IPS DF 6.9 (cell line): Measurements from ENCODE around the gene ABTB2.

Source experiments
- DNase-seq: peaks from one replicate; pipeline ENCODE4 v3.0.0-alpha.2; 2013; ENCODE audit warnings: low read depth, low spot score
- H3K27ac ChIP-seq: one replicate; pipeline ENCODE4 v1.5.1; 2013; ENCODE audit warnings: low read length, control low read depth
- H3K27me3 ChIP-seq: 2 replicates; pipeline ENCODE4 v1.6.1; 2013; ENCODE audit warnings: mild to moderate bottlenecking, low read length; ENCODE audit not compliant: control insufficient read depth, insufficient read depth
- H3K36me3 ChIP-seq: 2 replicates; pipeline ENCODE4 v1.6.1; 2013; ENCODE audit warnings: low read length; ENCODE audit not compliant: control insufficient read depth, insufficient read depth
- H3K4me1 ChIP-seq: 2 replicates; pipeline ENCODE4 v1.6.1; 2013; ENCODE audit warnings: low read length; ENCODE audit not compliant: control insufficient read depth, insufficient read depth
- H3K4me3 ChIP-seq: 2 replicates; pipeline ENCODE4 v1.5.1; 2013; ENCODE audit warnings: mild to moderate bottlenecking, low read length
- H3K9me3 ChIP-seq: 2 replicates; pipeline ENCODE4 v1.6.1; 2013; ENCODE audit warnings: low read length, inconsistent platforms; ENCODE audit not compliant: control insufficient read depth, insufficient read depth
- WGBS: extraction: QIAGEN DNeasy Blood & Tissue Kit; methylation state at CpG from one replicate; pipeline ENCODE4 v1.1.7; 2013; ENCODE audit warnings: mixed read lengths, missing lambda C conversion rate; ENCODE audit not compliant: insufficient read length, insufficient coverage; 5-methylcytosine and 5-hydroxymethylcytosine counted together

The ABTB2 gene

DNA sequence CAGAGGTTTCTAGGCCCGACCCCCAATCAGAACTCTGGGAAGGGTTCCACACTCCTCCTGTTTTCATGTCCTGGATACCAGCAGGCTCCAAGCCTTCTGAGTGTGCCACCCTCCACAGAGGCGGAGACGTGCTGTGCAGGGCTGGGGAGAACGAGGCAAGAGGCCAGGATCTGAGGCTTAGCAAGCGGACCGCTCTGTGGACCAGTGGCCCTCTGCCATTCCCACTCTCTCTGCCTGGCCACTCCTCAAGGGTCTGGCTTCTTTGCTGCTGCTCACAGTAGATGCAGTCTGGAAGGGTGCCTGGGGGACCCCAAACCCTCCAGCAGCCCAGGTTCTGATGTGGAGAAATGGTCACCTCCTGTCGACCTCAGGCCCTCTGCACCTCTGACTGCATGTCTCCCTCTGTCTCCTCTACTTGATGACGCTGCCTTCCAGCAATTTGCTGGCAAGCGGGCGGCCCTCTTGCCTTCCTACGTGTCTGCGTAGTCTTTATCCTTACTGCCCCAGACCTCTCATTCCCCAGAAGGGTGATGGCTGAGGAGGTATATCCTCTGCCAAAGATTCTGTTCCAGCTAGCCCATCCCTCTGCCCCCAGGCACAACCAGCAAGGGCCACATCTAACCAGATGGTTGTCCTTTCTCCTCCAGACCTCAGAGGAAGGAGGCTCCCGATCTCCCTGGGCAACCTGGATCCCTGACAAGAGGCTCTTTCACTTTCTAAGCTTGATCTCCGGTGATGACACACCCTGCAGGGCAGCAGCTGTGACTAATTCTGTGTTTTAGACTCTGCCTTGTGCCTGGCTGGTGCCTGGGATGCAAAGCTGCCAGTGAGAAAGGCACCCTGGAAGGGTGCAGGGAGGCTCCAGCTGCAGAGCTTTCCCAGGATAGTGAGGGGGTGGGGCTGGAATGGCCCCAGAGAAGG lies 165.1 kb downstream of the ABTB2 start:
- no peaks in the 10 kb centered on the region for H3K9me3 ChIP-seq
- H3K27me3 ChIP-seq = no peaks in the 10 kb centered on the region
- H3K4me1 ChIP-seq = peaks cover 2% of the 10 kb centered on the region; the same call in 1 of the 2 replicates
- DNase-seq = no peak
- H3K4me3 ChIP-seq = no peak overlapping the region
- no peaks in the 10 kb centered on the region for H3K36me3 ChIP-seq
- H3K27ac ChIP-seq = no peak overlapping the region
- no CpG with 5 or more reads among the region's 14 CpGs for WGBS

DNA sequence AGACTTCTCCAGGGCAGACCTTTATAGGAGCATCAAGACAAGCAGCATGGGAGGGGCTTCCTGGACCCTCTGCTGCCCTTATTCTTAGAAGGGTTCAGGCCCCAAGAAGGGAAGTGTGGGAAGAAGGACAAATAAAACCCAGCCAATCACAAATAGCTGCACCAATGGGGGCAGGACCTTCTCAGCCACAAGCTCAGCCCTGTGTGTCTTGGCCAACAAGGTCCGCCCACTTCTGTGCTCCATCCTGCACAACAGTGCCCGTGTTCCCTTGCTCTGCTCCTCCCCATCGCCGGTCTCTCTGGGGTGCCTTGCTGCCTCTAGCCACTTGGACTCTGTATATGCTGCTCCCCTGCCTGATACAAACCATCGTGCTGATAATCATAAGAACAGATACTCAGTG lies 166.2 kb downstream of the ABTB2 start:
- no peak for DNase-seq
- H3K9me3 ChIP-seq = no peaks in the 10 kb centered on the region
- peaks cover 3% of the 10 kb centered on the region; the same call in 1 of the 2 replicates for H3K4me1 ChIP-seq
- H3K36me3 ChIP-seq = no peaks in the 10 kb centered on the region
- H3K27me3 ChIP-seq = no peaks in the 10 kb centered on the region
- H3K27ac ChIP-seq = no peak overlapping the region
- no CpG with 5 or more reads among the region's 5 CpGs for whole genome bisulfite sequencing
- H3K4me3 ChIP-seq = no peak overlapping the region

DNA sequence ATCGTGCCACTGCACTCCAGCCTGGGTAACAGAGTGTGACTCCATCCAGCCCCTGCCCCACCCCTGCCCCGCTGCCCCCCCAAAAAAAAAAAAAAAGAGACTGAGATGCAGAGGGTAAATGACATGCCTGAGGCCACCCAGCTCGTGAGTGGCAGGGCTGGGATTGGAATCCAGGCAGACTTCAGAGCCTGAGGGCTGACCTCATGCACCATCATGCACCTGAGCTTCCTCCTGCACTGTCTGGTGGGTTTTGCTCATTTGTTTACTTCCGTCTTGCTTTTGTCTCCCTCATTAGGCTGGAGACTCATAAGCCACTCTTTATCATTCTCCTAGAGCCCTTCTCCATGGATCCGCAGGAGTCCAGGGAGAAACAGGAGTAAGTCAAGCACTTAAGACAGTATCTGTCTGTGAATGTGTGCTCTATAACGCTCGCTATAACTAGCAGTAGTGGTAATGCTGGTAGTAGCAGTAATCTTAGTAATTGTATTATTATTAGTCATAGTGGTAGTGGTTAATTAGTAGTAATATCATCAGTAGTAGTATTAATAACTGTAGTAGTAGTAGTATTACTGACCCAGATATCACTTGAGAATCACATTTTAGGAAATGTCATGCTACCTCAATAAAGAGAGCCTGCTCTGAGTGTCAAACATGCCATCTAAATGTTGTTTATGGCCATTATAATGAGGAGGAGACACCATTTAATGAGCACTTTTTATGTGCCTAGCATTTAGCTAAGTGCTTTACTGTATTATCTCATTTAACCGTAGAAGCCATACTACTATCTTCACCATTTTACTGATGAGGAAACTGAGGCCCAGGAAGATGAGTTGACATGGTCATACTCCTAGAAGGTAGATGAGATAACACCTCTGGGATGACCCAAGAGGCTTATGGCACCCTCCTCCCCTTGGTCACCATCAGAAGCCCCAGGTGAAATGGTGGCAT lies 167.3 kb downstream of the ABTB2 start:
- Histone ChIP-seq H3K4me1 (peaks cover 7% of the 10 kb centered on the region; the same call in 1 of the 2 replicates), H3K27ac (no peak overlapping the region), H3K27me3 (no peaks in the 10 kb centered on the region), H3K9me3 (no peaks in the 10 kb centered on the region), H3K4me3 (no peak overlapping the region), H3K36me3 (no peaks in the 10 kb centered on the region)
- no CpG with 5 or more reads among the region's 8 CpGs for WGBS
- no peak for DNase-seq

DNA sequence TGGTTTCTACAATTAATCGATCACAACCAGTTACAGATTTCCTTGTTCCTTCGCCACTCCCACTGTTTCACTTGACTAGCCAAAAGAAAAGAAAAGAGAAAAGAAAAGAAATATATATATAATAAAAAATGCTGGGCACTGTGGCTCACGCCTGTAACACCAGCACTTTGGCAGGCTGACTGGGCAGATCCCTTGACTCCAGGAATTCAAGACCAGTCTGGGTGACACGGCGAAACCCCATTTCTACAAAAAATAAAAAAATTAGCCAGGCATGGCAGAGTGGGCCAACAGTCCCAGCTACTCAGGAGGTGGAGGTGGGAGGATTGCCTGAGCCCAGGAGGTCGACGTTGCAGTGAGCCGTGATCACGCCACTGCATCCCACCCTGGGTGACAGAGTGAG lies 168.6 kb downstream of the ABTB2 start:
- H3K27ac ChIP-seq = no peak overlapping the region
- WGBS = no CpG with 5 or more reads among the region's 9 CpGs
- no peak for DNase-seq
- peaks cover 7% of the 10 kb centered on the region; the same call in 1 of the 2 replicates for H3K4me1 ChIP-seq
- no peaks in the 10 kb centered on the region for H3K9me3 ChIP-seq
- no peak overlapping the region for H3K4me3 ChIP-seq
- no peaks in the 10 kb centered on the region for H3K36me3 ChIP-seq
- no peaks in the 10 kb centered on the region for H3K27me3 ChIP-seq

DNA sequence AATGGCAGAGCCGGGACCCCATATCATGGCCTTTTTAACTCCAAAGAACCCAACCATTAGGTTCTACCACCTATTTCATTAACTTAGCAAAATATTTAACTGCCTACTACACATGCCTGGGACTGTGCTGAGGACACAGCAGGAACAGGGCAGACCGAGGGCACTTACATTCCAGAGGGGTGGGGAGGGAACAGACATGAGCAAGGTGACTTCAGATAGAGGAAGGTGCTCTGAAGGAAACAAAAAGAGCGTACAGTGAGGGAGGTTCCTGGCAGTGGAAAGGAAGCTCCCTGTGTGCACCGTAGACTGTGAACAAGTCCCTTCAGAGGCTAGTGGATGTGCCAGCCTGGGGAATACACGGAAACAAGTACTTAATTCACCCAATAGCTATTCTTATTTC lies 169.6 kb downstream of the ABTB2 start:
- no peaks in the 10 kb centered on the region for H3K9me3 ChIP-seq
- no peak for DNase-seq
- peaks cover 7% of the 10 kb centered on the region; the same call in 1 of the 2 replicates for H3K4me1 ChIP-seq
- no peaks in the 10 kb centered on the region for H3K27me3 ChIP-seq
- H3K4me3 ChIP-seq = no peak overlapping the region
- H3K27ac ChIP-seq = no peak overlapping the region
- H3K36me3 ChIP-seq = no peaks in the 10 kb centered on the region
- WGBS = no CpG with 5 or more reads among the region's 5 CpGs

DNA sequence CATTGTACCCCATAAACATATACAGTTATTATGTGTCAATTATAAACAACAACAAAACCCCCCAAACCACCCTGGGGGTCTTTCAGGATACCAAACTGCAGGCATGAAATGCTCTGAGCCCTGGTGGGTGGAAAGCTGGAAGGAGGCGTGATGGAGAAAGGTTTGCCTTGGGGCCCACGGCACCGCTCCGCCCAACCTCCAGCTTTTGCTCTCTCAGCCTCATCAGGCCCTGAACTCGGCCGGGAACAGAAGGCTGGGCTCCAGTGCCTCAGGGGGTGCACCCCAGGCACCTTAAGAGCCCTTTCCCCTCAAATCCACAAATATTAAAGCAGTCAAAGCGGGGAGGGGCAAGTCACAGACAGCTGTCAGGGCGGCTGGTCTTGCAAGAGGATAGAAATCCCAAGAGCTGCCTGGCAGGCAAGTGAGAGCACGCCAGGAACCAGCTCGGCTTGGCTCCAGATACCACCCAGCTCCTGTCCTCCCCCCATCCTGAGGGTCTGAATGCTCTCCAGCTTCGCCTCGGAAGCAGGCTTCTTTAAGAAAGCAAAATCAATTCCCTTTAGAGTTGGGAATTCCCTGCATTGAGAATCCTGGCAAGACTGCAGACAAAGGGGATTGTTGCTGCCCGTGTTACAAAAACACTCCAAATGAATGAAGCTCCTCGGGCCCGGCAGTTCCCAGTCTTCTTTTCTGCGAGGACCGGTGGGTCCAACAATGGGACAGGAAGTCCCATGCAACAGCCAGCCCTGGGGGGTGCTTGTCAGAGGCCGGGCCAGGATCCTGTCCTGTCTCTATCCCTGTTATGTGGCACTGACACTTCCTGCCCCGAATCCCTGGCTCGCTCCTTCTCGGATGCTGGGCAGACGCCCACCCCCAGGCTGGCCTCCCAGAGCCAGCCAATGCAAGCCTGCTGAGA lies 171.6 kb downstream of the ABTB2 start:
- Histone ChIP-seq H3K9me3 (no peaks in the 10 kb centered on the region), H3K27ac (no peak overlapping the region), H3K36me3 (no peaks in the 10 kb centered on the region), H3K4me3 (no peak overlapping the region), H3K27me3 (no peaks in the 10 kb centered on the region), H3K4me1 (peaks cover 7% of the 10 kb centered on the region; the same call in 1 of the 2 replicates)
- DNase-seq = no peak
- no CpG with 5 or more reads among the region's 22 CpGs for WGBS

DNA sequence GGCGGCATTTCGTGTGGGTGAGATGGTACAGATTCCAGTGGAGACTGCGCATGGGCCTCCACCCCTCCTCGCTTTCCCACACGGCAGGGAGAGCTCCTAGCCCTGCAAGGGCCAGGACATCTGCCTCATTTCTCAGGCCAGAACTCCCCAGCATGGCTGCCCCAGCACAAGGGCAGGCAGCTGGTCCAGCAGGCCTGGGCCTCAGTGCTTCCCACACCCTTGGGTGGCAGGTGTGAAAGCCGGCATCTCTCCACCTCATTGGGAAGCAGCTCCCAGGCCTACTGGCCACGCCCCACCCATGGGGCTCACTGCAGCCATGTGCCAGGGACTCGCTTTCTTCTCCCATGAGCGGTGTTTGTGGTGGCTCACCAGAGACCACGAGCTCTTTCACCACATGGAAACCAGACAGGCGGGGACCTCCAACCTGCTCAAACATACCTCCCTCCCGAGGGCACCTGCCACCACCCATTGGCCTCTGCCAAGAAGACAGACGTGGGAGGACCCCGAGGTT lies 173.2 kb downstream of the ABTB2 start:
- no peaks in the 10 kb centered on the region for H3K27me3 ChIP-seq
- WGBS = no CpG with 5 or more reads among the region's 14 CpGs
- H3K9me3 ChIP-seq = no peaks in the 10 kb centered on the region
- H3K27ac ChIP-seq = no peak overlapping the region
- no peaks in the 10 kb centered on the region for H3K36me3 ChIP-seq
- DNase-seq = no peak
- H3K4me1 ChIP-seq = peaks cover 7% of the 10 kb centered on the region; the same call in 1 of the 2 replicates
- no peak overlapping the region for H3K4me3 ChIP-seq

DNA sequence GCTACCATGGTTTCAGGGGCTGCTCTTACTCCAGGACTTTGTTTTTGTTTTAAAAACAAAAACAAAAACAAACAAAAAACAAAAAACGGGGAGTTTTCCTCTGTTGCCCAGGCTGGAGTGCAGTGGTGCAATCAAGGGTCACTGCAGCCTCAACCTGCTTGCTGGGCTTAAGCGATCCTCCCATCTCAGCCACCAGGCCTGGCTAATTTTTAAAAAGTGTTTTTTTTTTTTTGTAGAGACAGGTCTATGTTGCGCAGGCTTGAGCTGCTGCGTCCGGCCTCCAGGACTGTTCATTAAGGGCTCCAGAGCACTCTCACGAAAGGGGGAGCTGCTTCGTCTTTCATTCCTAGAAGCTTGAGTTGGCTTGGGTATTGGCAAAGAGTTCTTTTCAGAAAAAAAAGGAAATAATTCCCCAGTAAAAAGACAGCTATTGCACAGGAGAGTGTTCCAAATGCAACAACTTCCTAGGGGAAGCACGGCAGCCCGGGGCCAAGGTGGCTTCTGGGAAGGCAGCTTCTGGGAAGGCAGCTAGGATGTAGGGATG lies 173.9 kb downstream of the ABTB2 start:
- Histone ChIP-seq H3K4me1 (peaks cover 7% of the 10 kb centered on the region; the same call in 1 of the 2 replicates), H3K27ac (no peak overlapping the region), H3K27me3 (no peaks in the 10 kb centered on the region), H3K9me3 (no peaks in the 10 kb centered on the region), H3K4me3 (no peak overlapping the region), H3K36me3 (no peaks in the 10 kb centered on the region)
- WGBS = no CpG with 5 or more reads among the region's 9 CpGs
- no peak for DNase-seq

DNA sequence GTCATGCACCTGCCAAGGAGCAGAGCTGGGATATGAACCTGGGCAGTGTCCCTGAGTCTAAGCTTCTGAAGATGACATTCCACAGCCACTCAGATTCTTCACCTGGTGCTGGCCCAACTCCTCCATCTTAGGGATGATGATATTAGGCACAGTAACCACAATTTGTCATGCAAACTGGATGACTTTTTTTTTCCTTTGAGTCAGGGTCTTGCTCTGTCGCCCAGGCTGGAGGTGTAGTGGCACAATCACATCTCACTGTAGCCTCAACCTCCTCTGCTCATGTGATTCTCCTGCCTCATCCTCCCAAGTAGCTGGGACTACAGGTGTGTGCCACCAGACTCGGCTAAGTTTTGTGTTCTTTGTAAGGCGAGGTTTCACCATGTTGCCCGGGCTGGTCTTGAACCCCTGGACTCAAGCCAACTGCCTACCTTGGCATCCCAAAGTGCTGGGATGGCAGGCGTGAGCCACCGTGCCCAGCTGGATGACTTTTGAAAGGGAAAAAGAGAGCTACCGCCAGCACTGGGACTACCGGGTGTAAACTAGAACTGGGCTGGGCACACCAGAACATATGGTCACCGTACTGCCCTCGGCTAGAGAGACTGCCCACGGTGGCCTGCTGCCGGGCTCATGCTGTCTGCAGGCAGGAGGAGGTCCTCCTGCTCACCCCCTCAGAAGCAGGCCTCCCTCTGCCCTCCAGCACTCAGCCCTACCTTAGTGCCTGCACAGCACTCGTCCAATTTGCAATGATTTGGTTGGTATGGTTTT lies 174.7 kb downstream of the ABTB2 start:
- DNase-seq = no peak
- no CpG with 5 or more reads among the region's 13 CpGs for WGBS
- no peak overlapping the region for H3K27ac ChIP-seq
- peaks cover 6% of the 10 kb centered on the region; the same call in 1 of the 2 replicates for H3K4me1 ChIP-seq
- no peaks in the 10 kb centered on the region for H3K27me3 ChIP-seq
- H3K36me3 ChIP-seq = no peaks in the 10 kb centered on the region
- no peaks in the 10 kb centered on the region for H3K9me3 ChIP-seq
- no peak overlapping the region for H3K4me3 ChIP-seq
